HEK293 (cell line): Measurements from ENCODE around the gene PCSK6.

Source experiments
- CTCF ChIA-PET: fragments of 350-600 bp; formaldehyde crosslinking; extraction: SDS; loops from one replicate; lab custom pipeline; 2021; ENCODE audit warnings: antibody characterized with exemption; lab: Yijun Ruan, JAX
- POLR2A ChIA-PET: fragments of 300-600 bp; formaldehyde crosslinking; extraction: SDS; loops from one replicate; lab custom pipeline; 2020; ENCODE audit warnings: antibody characterized with exemption, inconsistent platforms; lab: Yijun Ruan, JAX
- H3K27ac ChIP-seq: fragments of 200-500 bp; sonication (Bioruptor generic); 2 replicates; pipeline ENCODE4 v1.5.1; 2014; ENCODE audit warnings: low read depth, low read length, control low read depth, inconsistent platforms; ENCODE audit errors: extremely low read depth
- H3K36me3 ChIP-seq, 2 experiments: fragments of 200-500 bp in 1 of 2; sonication (Bioruptor generic) in 1 of 2; 1 replicate in 1 of 2; 2 replicates in 1 of 2; pipeline ENCODE4 v1.5.1; 2014 to 2017; ENCODE audit warnings: inconsistent platforms in 2 of 2, low read length in 2 of 2; ENCODE audit not compliant: control insufficient read depth in 2 of 2, insufficient read depth in 1 of 2
- H3K4me1 ChIP-seq: fragments of 200-500 bp; sonication (Bioruptor generic); 2 replicates; pipeline ENCODE4 v1.5.1; 2014; ENCODE audit warnings: mild to moderate bottlenecking, low read length, inconsistent platforms; ENCODE audit not compliant: control insufficient read depth, insufficient read depth
- H3K4me3 ChIP-seq: 2 replicates; pipeline ENCODE4 v1.5.1; 2011; ENCODE audit warnings: low read depth, mild to moderate bottlenecking, control low read depth, low read length, moderate library complexity
- H3K9me3 ChIP-seq: fragments of 200-500 bp; sonication (Bioruptor generic); 2 replicates; pipeline ENCODE4 v1.5.1; 2014; ENCODE audit warnings: low read depth, low read length, inconsistent platforms; ENCODE audit not compliant: control insufficient read depth, insufficient read depth
- HOXD13 ChIP-seq: sonication (generic); formaldehyde crosslinking; IDR thresholded peaks from 2 replicates; pipeline ENCODE4 v1.8.0; 2022; ENCODE audit warnings: missing genetic modification reagents, borderline replicate concordance
- IKZF3 ChIP-seq: fragments of 450-650 bp; IDR thresholded peaks from 2 replicates; pipeline ENCODE4 v1.5.0; 2018; ENCODE audit warnings: missing biosample characterization, mild to moderate bottlenecking, missing genetic modification characterization, moderate library complexity
- KLF9 ChIP-seq: fragments of 450-650 bp; formaldehyde crosslinking; IDR thresholded peaks from 2 replicates; pipeline ENCODE4 v1.5.1; 2016; ENCODE audit warnings: missing biosample characterization, missing genetic modification characterization, low read depth
- MEIS1 ChIP-seq: sonication (generic); formaldehyde crosslinking; IDR thresholded peaks from 2 replicates; pipeline ENCODE4 v1.8.1; 2022; ENCODE audit warnings: missing genetic modification reagents, mild to moderate bottlenecking, borderline replicate concordance
- MZF1 ChIP-seq: fragments of 450-650 bp; formaldehyde crosslinking; IDR thresholded peaks from 2 replicates; pipeline ENCODE4 v1.5.1; 2017; ENCODE audit warnings: missing biosample characterization, missing genetic modification characterization, borderline replicate concordance
- SALL2 ChIP-seq: fragments of 450-650 bp; formaldehyde crosslinking; IDR thresholded peaks from 2 replicates; pipeline ENCODE4 v1.5.0; 2017; ENCODE audit warnings: missing biosample characterization, mild to moderate bottlenecking, missing genetic modification characterization, borderline replicate concordance
- SP3 ChIP-seq: fragments of 450-650 bp; formaldehyde crosslinking; IDR thresholded peaks from 2 replicates; pipeline ENCODE4 v1.5.1; 2016; ENCODE audit warnings: missing biosample characterization, missing genetic modification characterization
- ZBTB17 ChIP-seq: fragments of 450-650 bp; formaldehyde crosslinking; IDR thresholded peaks from 2 replicates; pipeline ENCODE4 v1.5.1; 2016; ENCODE audit warnings: missing biosample characterization, missing genetic modification characterization
- ZBTB20 ChIP-seq: fragments of 450-650 bp; formaldehyde crosslinking; IDR thresholded peaks from 2 replicates; pipeline ENCODE4 v1.5.1; 2016; ENCODE audit warnings: missing biosample characterization, missing genetic modification characterization
- ZBTB44 ChIP-seq: fragments of 450-650 bp; IDR thresholded peaks from 2 replicates; pipeline ENCODE4 v1.5.1; 2018; ENCODE audit warnings: missing biosample characterization, mild to moderate bottlenecking, missing genetic modification characterization
- ZFHX2 ChIP-seq: fragments of 450-650 bp; formaldehyde crosslinking; conservative IDR thresholded peaks from 2 replicates; pipeline ENCODE4 v1.5.1; 2016; ENCODE audit warnings: missing biosample characterization, missing genetic modification characterization
- ZFP69B ChIP-seq: fragments of 450-650 bp; formaldehyde crosslinking; IDR thresholded peaks from 2 replicates; pipeline ENCODE4 v1.5.1; 2016; ENCODE audit warnings: missing biosample characterization, missing genetic modification characterization
- ZNF121 ChIP-seq: fragments of 450-650 bp; formaldehyde crosslinking; IDR thresholded peaks from 2 replicates; pipeline ENCODE4 v1.5.1; 2016; ENCODE audit warnings: missing biosample characterization, missing genetic modification characterization
- ZNF184 ChIP-seq: fragments of 450-650 bp; IDR thresholded peaks from 2 replicates; pipeline ENCODE4 v1.5.1; 2018; ENCODE audit warnings: missing biosample characterization, mild to moderate bottlenecking, missing genetic modification characterization
- ZNF202 ChIP-seq: fragments of 450-650 bp; formaldehyde crosslinking; IDR thresholded peaks from 2 replicates; pipeline ENCODE4 v1.5.1; 2016; ENCODE audit warnings: missing biosample characterization, missing genetic modification characterization, borderline replicate concordance
- ZNF239 ChIP-seq: fragments of 450-650 bp; formaldehyde crosslinking; IDR thresholded peaks from 2 replicates; pipeline ENCODE4 v1.5.1; 2016; ENCODE audit warnings: missing biosample characterization, missing genetic modification characterization
- ZNF24 ChIP-seq: fragments of 450-650 bp; formaldehyde crosslinking; IDR thresholded peaks from 2 replicates; pipeline ENCODE4 v1.5.1; 2016; ENCODE audit warnings: missing biosample characterization, missing genetic modification characterization
- ZNF335 ChIP-seq: fragments of 450-650 bp; formaldehyde crosslinking; conservative IDR thresholded peaks from 2 replicates; pipeline ENCODE4 v1.5.1; 2016; ENCODE audit warnings: missing biosample characterization, missing genetic modification characterization
- ZNF341 ChIP-seq: fragments of 450-650 bp; formaldehyde crosslinking; IDR thresholded peaks from 2 replicates; pipeline ENCODE4; 2016; ENCODE audit warnings: low read depth, missing biosample characterization, missing genetic modification characterization
- ZNF423 ChIP-seq: fragments of 450-650 bp; formaldehyde crosslinking; IDR thresholded peaks from 2 replicates; pipeline ENCODE4 v1.5.1; 2016; ENCODE audit warnings: missing biosample characterization, missing genetic modification characterization
- ZNF48 ChIP-seq: fragments of 450-650 bp; formaldehyde crosslinking; IDR thresholded peaks from 2 replicates; pipeline ENCODE4 v1.5.1; 2016; ENCODE audit warnings: missing biosample characterization, missing genetic modification characterization
- ZNF555 ChIP-seq: fragments of 450-650 bp; formaldehyde crosslinking; conservative IDR thresholded peaks from 2 replicates; pipeline ENCODE4 v1.5.1; 2017; ENCODE audit warnings: missing biosample characterization, mild to moderate bottlenecking, missing genetic modification characterization, inconsistent platforms
- ZNF558 ChIP-seq: fragments of 450-650 bp; formaldehyde crosslinking; IDR thresholded peaks from 2 replicates; pipeline ENCODE4 v1.5.1; 2016; ENCODE audit warnings: missing biosample characterization, missing genetic modification characterization
- ZNF596 ChIP-seq: fragments of 450-650 bp; IDR thresholded peaks from 2 replicates; pipeline ENCODE4 v1.5.0; 2018; ENCODE audit warnings: missing biosample characterization, mild to moderate bottlenecking, missing genetic modification characterization, moderate library complexity
- ZNF600 ChIP-seq: fragments of 450-650 bp; formaldehyde crosslinking; IDR thresholded peaks from 2 replicates; pipeline ENCODE4 v1.5.1; 2016; ENCODE audit warnings: missing biosample characterization, missing genetic modification characterization
- ZNF626 ChIP-seq: fragments of 450-650 bp; sonication (Bioruptor Pico); formaldehyde crosslinking; IDR thresholded peaks from 2 replicates; pipeline ENCODE4 v1.5.1; 2018; ENCODE audit warnings: missing biosample characterization, missing genetic modification characterization, inconsistent platforms
- ZNF629 ChIP-seq: fragments of 450-650 bp; formaldehyde crosslinking; IDR thresholded peaks from 2 replicates; pipeline ENCODE4 v1.5.1; 2017; ENCODE audit warnings: missing biosample characterization, missing genetic modification characterization
- ZNF777 ChIP-seq: fragments of 450-650 bp; formaldehyde crosslinking; IDR thresholded peaks from 2 replicates; pipeline ENCODE4 v1.5.1; 2017; ENCODE audit warnings: missing biosample characterization, missing genetic modification characterization, borderline replicate concordance
- ZNF792 ChIP-seq: fragments of 450-650 bp; formaldehyde crosslinking; IDR thresholded peaks from 2 replicates; pipeline ENCODE4 v1.5.1; 2016; ENCODE audit warnings: missing biosample characterization, missing genetic modification characterization
- TF ChIP-seq, protein P1 (sequence below): fragments of 450-650 bp; formaldehyde crosslinking; IDR thresholded peaks from 2 replicates; pipeline ENCODE4 v1.5.1; 2016; ENCODE audit warnings: missing biosample characterization, missing genetic modification characterization
- TF ChIP-seq, protein P2 (sequence below): fragments of 450-650 bp; formaldehyde crosslinking; conservative IDR thresholded peaks from 2 replicates; pipeline ENCODE4 v1.5.1; 2016; ENCODE audit warnings: low read depth, missing biosample characterization, missing genetic modification characterization

PCSK6 gene

DNA sequence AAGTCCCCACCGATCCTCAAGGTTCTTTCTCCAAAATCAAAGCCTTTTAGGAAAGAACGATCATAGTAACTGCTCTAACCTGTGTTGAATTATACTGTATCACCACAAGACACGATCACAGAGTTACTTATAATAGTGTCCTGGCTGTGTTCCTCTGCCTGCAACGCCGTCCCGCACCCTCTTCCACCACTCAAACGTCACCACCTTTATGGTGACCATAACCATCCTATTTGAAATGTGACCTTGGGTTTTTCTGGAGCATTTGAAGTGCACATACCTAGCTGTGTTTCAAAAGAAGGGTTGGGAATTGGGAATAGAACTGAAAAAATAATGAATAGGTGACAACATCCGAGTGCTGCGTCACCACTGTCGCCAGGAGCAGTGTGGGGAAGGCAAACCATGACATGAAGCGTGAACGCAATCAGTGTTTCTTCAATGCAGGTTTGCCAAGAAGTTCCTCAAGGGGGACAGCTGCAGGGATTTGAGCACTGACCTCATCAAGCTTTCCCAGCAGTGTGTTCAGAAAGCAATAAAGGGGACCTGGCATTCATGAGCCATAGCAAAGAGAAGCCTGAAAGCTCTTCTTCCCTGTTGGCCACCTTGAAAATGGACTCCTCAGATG lies 211.5 kb downstream of the PCSK6 start:
- ChIA-PET CTCF (interaction anchor here (0.7 to 3.0 kb wide), 4 partner anchors 10 to 262 kb away, joined by 3 to 28 read pairs (median 4); no protein-coding TSS in a partner anchor), POLR2A (interaction anchor here (1.2 kb wide), 2 partner anchors 15 to 16 kb away, joined by 3 to 5 read pairs; partner anchors contain the start of gene SNRPA1)
- Histone ChIP-seq H3K27ac (no peak overlapping the region), H3K4me1 (no peaks in the 10 kb centered on the region), H3K36me3 (peaks cover 57 to 60% of the 10 kb centered on the region in 2 experiments), H3K9me3 (no peaks in the 10 kb centered on the region), H3K4me3 (no peak overlapping the region)
- TF ChIP-seq ZNF184 (tag by site-specific recombination) (no peak), KLF9 (no peak), ZNF239 (no peak), MZF1 (tag by site-specific recombination) (peak; percentile 72; the same call in 1 of the 2 replicates), ZNF121 (tag by site-specific recombination) (no peak), IKZF3 (tag by site-specific recombination) (peak; percentile 53; the same call in 1 of the 2 replicates), ZNF558 (no peak), SP3 (tag by site-specific recombination) (no peak), ZNF629 (tag by site-specific recombination) (peak; percentile 82), ZBTB44 (tag by site-specific recombination) (0 out of 2 replicates have a peak, but pooled peaks have one; percentile 8), MEIS1 (CRISPR knock-in tag) (no peak), ZNF24 (tag by site-specific recombination) (peak; percentile 52; the same call in 1 of the 2 replicates), ZNF335 (tag by site-specific recombination) (0 out of 2 replicates have a peak, but pooled peaks have one; percentile 3), ZNF48 (tag by site-specific recombination) (no peak), SALL2 (tag by site-specific recombination) (no peak), ZBTB17 (peak; percentile 79), ZNF341 (tag by site-specific recombination) (no peak), ZNF596 (no peak), ZFHX2 (tag by site-specific recombination) (no peak), ZBTB20 (0 out of 2 replicates have a peak, but pooled peaks have one; percentile 2), ZNF600 (0 out of 2 replicates have a peak, but pooled peaks have one; percentile 34), ZNF423 (no peak), HOXD13 (CRISPR knock-in tag) (no peak), ZNF626 (tag by site-specific recombination) (no peak), ZNF202 (tag by site-specific recombination) (no peak), ZNF777 (tag by site-specific recombination) (no peak), ZNF555 (tag by site-specific recombination) (no peak), ZFP69B (no peak), ZNF792 (tag by site-specific recombination) (no peak)
- TF ChIP-seq, protein P1, sequence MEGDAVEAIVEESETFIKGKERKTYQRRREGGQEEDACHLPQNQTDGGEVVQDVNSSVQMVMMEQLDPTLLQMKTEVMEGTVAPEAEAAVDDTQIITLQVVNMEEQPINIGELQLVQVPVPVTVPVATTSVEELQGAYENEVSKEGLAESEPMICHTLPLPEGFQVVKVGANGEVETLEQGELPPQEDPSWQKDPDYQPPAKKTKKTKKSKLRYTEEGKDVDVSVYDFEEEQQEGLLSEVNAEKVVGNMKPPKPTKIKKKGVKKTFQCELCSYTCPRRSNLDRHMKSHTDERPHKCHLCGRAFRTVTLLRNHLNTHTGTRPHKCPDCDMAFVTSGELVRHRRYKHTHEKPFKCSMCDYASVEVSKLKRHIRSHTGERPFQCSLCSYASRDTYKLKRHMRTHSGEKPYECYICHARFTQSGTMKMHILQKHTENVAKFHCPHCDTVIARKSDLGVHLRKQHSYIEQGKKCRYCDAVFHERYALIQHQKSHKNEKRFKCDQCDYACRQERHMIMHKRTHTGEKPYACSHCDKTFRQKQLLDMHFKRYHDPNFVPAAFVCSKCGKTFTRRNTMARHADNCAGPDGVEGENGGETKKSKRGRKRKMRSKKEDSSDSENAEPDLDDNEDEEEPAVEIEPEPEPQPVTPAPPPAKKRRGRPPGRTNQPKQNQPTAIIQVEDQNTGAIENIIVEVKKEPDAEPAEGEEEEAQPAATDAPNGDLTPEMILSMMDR (tag by site-specific recombination), result peak; percentile 27; the same call in 1 of the 2 replicates
- TF ChIP-seq, protein P2, sequence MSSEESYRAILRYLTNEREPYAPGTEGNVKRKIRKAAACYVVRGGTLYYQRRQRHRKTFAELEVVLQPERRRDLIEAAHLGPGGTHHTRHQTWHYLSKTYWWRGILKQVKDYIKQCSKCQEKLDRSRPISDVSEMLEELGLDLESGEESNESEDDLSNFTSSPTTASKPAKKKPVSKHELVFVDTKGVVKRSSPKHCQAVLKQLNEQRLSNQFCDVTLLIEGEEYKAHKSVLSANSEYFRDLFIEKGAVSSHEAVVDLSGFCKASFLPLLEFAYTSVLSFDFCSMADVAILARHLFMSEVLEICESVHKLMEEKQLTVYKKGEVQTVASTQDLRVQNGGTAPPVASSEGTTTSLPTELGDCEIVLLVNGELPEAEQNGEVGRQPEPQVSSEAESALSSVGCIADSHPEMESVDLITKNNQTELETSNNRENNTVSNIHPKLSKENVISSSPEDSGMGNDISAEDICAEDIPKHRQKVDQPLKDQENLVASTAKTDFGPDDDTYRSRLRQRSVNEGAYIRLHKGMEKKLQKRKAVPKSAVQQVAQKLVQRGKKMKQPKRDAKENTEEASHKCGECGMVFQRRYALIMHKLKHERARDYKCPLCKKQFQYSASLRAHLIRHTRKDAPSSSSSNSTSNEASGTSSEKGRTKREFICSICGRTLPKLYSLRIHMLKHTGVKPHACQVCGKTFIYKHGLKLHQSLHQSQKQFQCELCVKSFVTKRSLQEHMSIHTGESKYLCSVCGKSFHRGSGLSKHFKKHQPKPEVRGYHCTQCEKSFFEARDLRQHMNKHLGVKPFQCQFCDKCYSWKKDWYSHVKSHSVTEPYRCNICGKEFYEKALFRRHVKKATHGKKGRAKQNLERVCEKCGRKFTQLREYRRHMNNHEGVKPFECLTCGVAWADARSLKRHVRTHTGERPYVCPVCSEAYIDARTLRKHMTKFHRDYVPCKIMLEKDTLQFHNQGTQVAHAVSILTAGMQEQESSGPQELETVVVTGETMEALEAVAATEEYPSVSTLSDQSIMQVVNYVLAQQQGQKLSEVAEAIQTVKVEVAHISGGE (tag by site-specific recombination), result peak; percentile 25; the same call in 1 of the 2 replicates
